IMR-90 (cell line): ENCODE data around the gene MEF2C. TPM values are rescaled to one million over a fixed set of nuclear protein-coding genes. Genes with fewer than 3 reads are reported as not detected.

Experiments
- ATAC-seq: fragments of 200-7000 bp; cut with Tn5 transposase; 2 replicates; pipeline ENCODE4 v1.9.1; 2020; ENCODE audit warnings: low read depth, mild to moderate bottlenecking, moderate library complexity
- BruUV-seq: library from RNA; stranded (reverse); fragments of 400-500 nt; replicated peaks from 2 replicates; lab custom pipeline; 2021; lab: Mats Ljungman, UMichigan
- CTCF ChIA-PET: fragments of 300-600 bp; formaldehyde crosslinking; extraction: SDS; loops from one replicate; lab custom pipeline; 2021; ENCODE audit warnings: antibody characterized with exemption; lab: Yijun Ruan, JAX
- POLR2A ChIA-PET: fragments of 300-600 bp; sonication (Branson Sonifier 250); formaldehyde crosslinking; loops from one replicate; lab custom pipeline; 2022; ENCODE audit warnings: antibody characterized with exemption; ENCODE audit not compliant: unreplicated experiment; lab: Charles Lee
- DNase-seq: peaks from one replicate; pipeline ENCODE4 v3.0.0; 2013
- H2AFZ ChIP-seq: replicated peaks from 2 replicates; pipeline ENCODE3; 2013; ENCODE audit warnings: low read length, mild to moderate bottlenecking; ENCODE audit not compliant: poor library complexity
- H2AK5ac ChIP-seq: 2 replicates; pipeline ENCODE4 v1.6.1; 2013; ENCODE audit warnings: low read depth, low read length, inconsistent platforms
- H2AK9ac ChIP-seq: replicated peaks from 2 replicates; pipeline ENCODE3; 2013; ENCODE audit warnings: mild to moderate bottlenecking, low read depth, low read length, moderate library complexity; ENCODE audit not compliant: poor library complexity
- H2BK120ac ChIP-seq: 2 replicates; pipeline ENCODE4 v1.6.1; 2013; ENCODE audit warnings: low read depth, low read length, inconsistent platforms
- H2BK15ac ChIP-seq: 3 replicates; pipeline ENCODE4 v1.6.1; 2013; ENCODE audit warnings: low read depth, low read length, inconsistent platforms
- H2BK20ac ChIP-seq: 2 replicates; pipeline ENCODE4 v1.6.1; 2013; ENCODE audit warnings: low read depth, mild to moderate bottlenecking, inconsistent platforms, low read length, moderate library complexity
- H2BK5ac ChIP-seq: 2 replicates; pipeline ENCODE4 v1.6.1; 2013; ENCODE audit warnings: mild to moderate bottlenecking, low read depth, low read length, inconsistent platforms; ENCODE audit not compliant: poor library complexity, severe bottlenecking
- H3K14ac ChIP-seq: replicated peaks from 2 replicates; pipeline ENCODE4 v1.6.1; 2013; ENCODE audit warnings: low read depth, low read length, inconsistent platforms
- H3K18ac ChIP-seq: 2 replicates; pipeline ENCODE4 v1.6.1; 2013; ENCODE audit warnings: low read depth, low read length, control low read depth
- H3K23ac ChIP-seq: 2 replicates; pipeline ENCODE4 v1.6.1; 2013; ENCODE audit warnings: low read depth, low read length, inconsistent platforms
- H3K27ac ChIP-seq: 2 replicates; pipeline ENCODE4 v1.5.1; 2013; ENCODE audit warnings: mild to moderate bottlenecking, control low read depth, low read length; ENCODE audit not compliant: insufficient read depth
- H3K27me3 ChIP-seq: 2 replicates; pipeline ENCODE4 v1.6.1; 2013; ENCODE audit warnings: low read length; ENCODE audit not compliant: control insufficient read depth, insufficient read depth
- H3K36me3 ChIP-seq: 2 replicates; pipeline ENCODE4 v1.6.1; 2013; ENCODE audit warnings: low read length, mixed read lengths; ENCODE audit not compliant: control insufficient read depth, insufficient read depth
- H3K4ac ChIP-seq: 2 replicates; pipeline ENCODE4 v1.6.1; 2013; ENCODE audit warnings: low read depth, low read length, inconsistent platforms
- H3K4me1 ChIP-seq: 2 replicates; pipeline ENCODE4 v1.6.1; 2013; ENCODE audit warnings: low read length, mixed read lengths; ENCODE audit not compliant: control insufficient read depth, insufficient read depth
- H3K4me2 ChIP-seq: 2 replicates; pipeline ENCODE4 v1.6.1; 2013; ENCODE audit warnings: low read depth, mild to moderate bottlenecking, control low read depth, low read length, moderate library complexity
- H3K4me3 ChIP-seq: 2 replicates; pipeline ENCODE4 v1.5.1; 2013; ENCODE audit warnings: low read depth, mild to moderate bottlenecking, control low read depth, low read length, moderate library complexity; ENCODE audit not compliant: insufficient read depth
- H3K56ac ChIP-seq: 2 replicates; pipeline ENCODE4 v1.6.1; 2013; ENCODE audit warnings: low read length, inconsistent platforms; ENCODE audit not compliant: insufficient read depth; ENCODE audit errors: extremely low read depth
- H3K79me1 ChIP-seq, 2 experiments: 2 replicates each; pipeline ENCODE4 v1.6.1; 2013; ENCODE audit warnings: low read length in 2 of 2, inconsistent platforms in 1 of 2, low read depth in 1 of 2
- H3K9ac ChIP-seq: 2 replicates; pipeline ENCODE4 v1.6.1; 2013; ENCODE audit warnings: low read depth, low read length, control low read depth
- H3K9me1 ChIP-seq: 2 replicates; pipeline ENCODE4 v1.6.1; 2013; ENCODE audit warnings: low read length, inconsistent platforms; ENCODE audit not compliant: insufficient read depth
- H3K9me3 ChIP-seq: 2 replicates; pipeline ENCODE4 v1.6.1; 2013; ENCODE audit warnings: low read length; ENCODE audit not compliant: control insufficient read depth, insufficient read depth
- H4K20me1 ChIP-seq: 2 replicates; pipeline ENCODE4 v1.6.1; 2013; ENCODE audit warnings: low read length, inconsistent platforms; ENCODE audit not compliant: insufficient read depth
- H4K5ac ChIP-seq: 2 replicates; pipeline ENCODE4 v1.6.1; 2013; ENCODE audit warnings: mild to moderate bottlenecking, low read depth, low read length, control low read depth
- H4K8ac ChIP-seq, 2 experiments: 2 replicates each; pipeline ENCODE4 v1.6.1; 2013; ENCODE audit warnings: low read depth in 2 of 2, low read length in 2 of 2, control low read depth in 1 of 2, inconsistent platforms in 1 of 2
- H4K91ac ChIP-seq: 2 replicates; pipeline ENCODE4 v1.6.1; 2013; ENCODE audit warnings: low read depth, low read length, inconsistent platforms; ENCODE audit not compliant: insufficient read depth
- CTCF ChIP-seq: conservative IDR thresholded peaks from 2 replicates; pipeline ENCODE4 v1.5.1; 2012; ENCODE audit warnings: mild to moderate bottlenecking, low read depth, low read length, improper control_type of control experiment
- ELK1 ChIP-seq: fragments of 150-350 bp; IDR thresholded peaks from 2 replicates; pipeline ENCODE4 v1.6.1; 2016; ENCODE audit warnings: low read depth, mild to moderate bottlenecking, low read length, moderate library complexity, borderline replicate concordance
- MAZ ChIP-seq: IDR thresholded peaks from 2 replicates; pipeline ENCODE4 v1.6.1; 2012; ENCODE audit warnings: low read depth, mild to moderate bottlenecking, low read length, improper control_type of control experiment, moderate library complexity, borderline replicate concordance
- POLR2A ChIP-seq: IDR thresholded peaks from 2 replicates; pipeline ENCODE4 v1.6.1; 2012; ENCODE audit warnings: mild to moderate bottlenecking, low read depth, low read length
- RAD21 ChIP-seq: IDR thresholded peaks from 2 replicates; pipeline ENCODE4 v1.6.1; 2012; ENCODE audit warnings: low read length, improper control_type of control experiment
- RFX5 ChIP-seq: IDR thresholded peaks from 2 replicates; pipeline ENCODE4 v1.8.0; 2012; ENCODE audit warnings: low read depth, mild to moderate bottlenecking, low read length, moderate library complexity
- SMC3 ChIP-seq: fragments of 150-350 bp; IDR thresholded peaks from 2 replicates; pipeline ENCODE4 v1.6.1; 2016; ENCODE audit warnings: low read depth, mild to moderate bottlenecking, antibody characterized with exemption, low read length, moderate library complexity
- WGBS, 2 experiments: methylation state at CpG; one replicate each; pipeline versions ENCODE4 v1.1.5 to v1.1.7; 2013; ENCODE audit warnings: missing lambda C conversion rate in 2 of 2; ENCODE audit not compliant: insufficient read length in 1 of 2; ENCODE audit errors: extremely low coverage in 2 of 2; 5-methylcytosine and 5-hydroxymethylcytosine counted together
- dilution Hi-C: fragments of 300-500 bp; cut with HindIII; formaldehyde crosslinking; loops from one replicate; pipeline ENCODE4 v1.14.3; 2018; ENCODE audit warnings: low sequenced_read_pairs; ENCODE audit not compliant: unreplicated experiment
- in situ Hi-C: fragments of 300-500 bp; cut with MboI; formaldehyde crosslinking; loops from 3 replicates; pipeline ENCODE4 v1.14.3; 2019; ENCODE audit warnings: low sequenced_read_pairs, inconsistent platforms, mixed read lengths
- intact Hi-C: fragments of 100-400 bp; cut with micrococcal nuclease; formaldehyde crosslinking; loops from 2 replicates; pipeline ENCODE4 v1.10.0; 2022
- polyA plus RNA-seq, 3 experiments: library from polyadenylated mRNA; depleted of rRNA; stranded (reverse); fragments of >200 nt; gene quantifications; 2 replicates each; pipeline ENCODE4 v1.2.3, GENCODE V29; 2012; ENCODE audit warnings: low replicate concordance in 1 of 3
- total RNA-seq: library from RNA; depleted of rRNA; stranded (reverse); fragments of >200 nt; gene quantifications from 2 replicates; pipeline ENCODE4 v1.2.3, GENCODE V29; 2012

Gene MEF2C
- total and polyA plus RNA-seq, 2 of the 4 experiments (the other 2 are of a cell fraction): 1.5 to 6.8 TPM

- CTCF ChIA-PET: no interaction called here
- in situ Hi-C loops: loop anchor here (10.0 kb wide), 1 partner anchor 60 kb away; no protein-coding TSS in a partner anchor
- BruUV-seq: no TSS peak
Observed at GRCh38 chr5:88884608-88884877, 1.6 kb upstream of the MEF2C start.

More at GRCh38 chr5:88884608-88884877, 1.6 kb upstream of the MEF2C start:
- no peaks in the 10 kb centered on the region for H3K36me3 ChIP-seq
- TF ChIP-seq RFX5 (no peak), RAD21 (no peak), POLR2A (no peak), ELK1 (no peak), CTCF (no peak), MAZ (no peak), SMC3 (no peak)
- dilution Hi-C loops: no loop called here
- peak overlapping the region; percentile 54; the same call in 1 of the 2 replicates for H3K14ac ChIP-seq
- no peak overlapping the region for H4K91ac ChIP-seq
- peak overlapping the region; percentile 81 for H3K9ac ChIP-seq
- ATAC-seq: no peak
- H4K8ac ChIP-seq: no peak overlapping the region; a peak in 1 of 4 replicates
- H3K27me3 ChIP-seq: no peaks in the 10 kb centered on the region
- no peak overlapping the region for H2BK20ac ChIP-seq
- H2AK5ac ChIP-seq: no peak overlapping the region
- H3K9me3 ChIP-seq: no peaks in the 10 kb centered on the region
- H2BK120ac ChIP-seq: 0 out of 2 replicates have a peak overlapping the region, but pooled peaks have one; percentile 21
- no peak overlapping the region for H2BK15ac ChIP-seq
- POLR2A ChIA-PET: no interaction called here
- H4K5ac ChIP-seq: no peak overlapping the region
- peak overlapping the region; percentile 61 for H3K4me3 ChIP-seq
- H3K18ac ChIP-seq: no peak overlapping the region
- H2AFZ ChIP-seq: peak overlapping the region; percentile 69
- H2AK9ac ChIP-seq: no peak overlapping the region
- no peaks in the 10 kb centered on the region for H3K9me1 ChIP-seq
- peak overlapping the region; percentile 60 for H3K4me2 ChIP-seq
- no peak overlapping the region for H3K4ac ChIP-seq
- H4K20me1 ChIP-seq: no peaks in the 10 kb centered on the region
- DNase-seq: peak; percentile 23
- H2BK5ac ChIP-seq: no peak overlapping the region
- H3K27ac ChIP-seq: no peak overlapping the region
- H3K56ac ChIP-seq: peak overlapping the region; percentile 33; the same call in 1 of the 2 replicates
- intact Hi-C loops: loop anchor here (5.0 to 10.0 kb wide), 2 partner anchors 330 to 1383 kb away; no protein-coding TSS in a partner anchor
- no CpG with 5 or more reads among the region's 2 CpGs for WGBS, 2 experiments
- H3K79me1 ChIP-seq: 0 out of 4 replicates have a peak, but pooled peaks cover 0 to 17% of the 10 kb centered on the region in 2 experiments
- H3K23ac ChIP-seq: peak overlapping the region; percentile 15; the same call in 1 of the 2 replicates
- 0 out of 2 replicates have a peak, but pooled peaks cover 3% of the 10 kb centered on the region for H3K4me1 ChIP-seq
